Esophagus muscularis mucosa (tissue), 4 donors: ENCODE measurements around the gene THSD4.

ENCODE experiments used
- CTCF ChIP-seq, 3 experiments: fragments of 200-600 bp in 2 of 3; fragments of 450-650 bp in 1 of 3; sonication (generic) in 2 of 3; IDR thresholded peaks; one replicate each; pipeline ENCODE4 v1.5.1; 2017 to 2019; ENCODE audit warnings: antibody characterized with exemption in 3 of 3, mild to moderate bottlenecking in 2 of 3, moderate library complexity in 1 of 3
- EP300 ChIP-seq: sonication (generic); formaldehyde crosslinking; IDR thresholded peaks from one replicate; pipeline ENCODE4 v1.6.1; 2017; ENCODE audit warnings: antibody characterized with exemption
- POLR2A ChIP-seq: fragments of 450-650 bp; IDR thresholded peaks from one replicate; pipeline ENCODE4 v1.6.1; 2017; ENCODE audit warnings: antibody characterized with exemption, moderate library complexity, mild to moderate bottlenecking, low read depth
- POLR2AphosphoS5 ChIP-seq, 2 donors: sonication (generic); formaldehyde crosslinking; IDR thresholded peaks; one replicate each; pipeline ENCODE4 v1.6.1; 2017; ENCODE audit warnings: antibody characterized with exemption in 2 of 2

- no peak for TF ChIP-seq POLR2AphosphoS5 (IDR thresholded peaks at IDR 0.05)
- no peak for TF ChIP-seq CTCF (IDR thresholded peaks at IDR 0.05)
- TF ChIP-seq POLR2A = no peak
- TF ChIP-seq EP300 = no peak
These were observed 676.7 kb downstream of the THSD4 start for GRCh38 chr15:71791975-71792374.
